GM18868 (cell line): ENCODE data around the gene ACTL10.
"Not testable (repeated sequence)": the region's sequence is repeated elsewhere in the genome, so short reads cannot be mapped to it uniquely, and the experiment has no call there.

Experiments
- ATAC-seq: cut with Tn5 transposase; IDR thresholded peaks from one replicate; pipeline ENCODE4 v1.9.1; 2021; ENCODE audit warnings: mild to moderate bottlenecking, moderate library complexity; ENCODE audit not compliant: unreplicated experiment

Gene ACTL10

DNA sequence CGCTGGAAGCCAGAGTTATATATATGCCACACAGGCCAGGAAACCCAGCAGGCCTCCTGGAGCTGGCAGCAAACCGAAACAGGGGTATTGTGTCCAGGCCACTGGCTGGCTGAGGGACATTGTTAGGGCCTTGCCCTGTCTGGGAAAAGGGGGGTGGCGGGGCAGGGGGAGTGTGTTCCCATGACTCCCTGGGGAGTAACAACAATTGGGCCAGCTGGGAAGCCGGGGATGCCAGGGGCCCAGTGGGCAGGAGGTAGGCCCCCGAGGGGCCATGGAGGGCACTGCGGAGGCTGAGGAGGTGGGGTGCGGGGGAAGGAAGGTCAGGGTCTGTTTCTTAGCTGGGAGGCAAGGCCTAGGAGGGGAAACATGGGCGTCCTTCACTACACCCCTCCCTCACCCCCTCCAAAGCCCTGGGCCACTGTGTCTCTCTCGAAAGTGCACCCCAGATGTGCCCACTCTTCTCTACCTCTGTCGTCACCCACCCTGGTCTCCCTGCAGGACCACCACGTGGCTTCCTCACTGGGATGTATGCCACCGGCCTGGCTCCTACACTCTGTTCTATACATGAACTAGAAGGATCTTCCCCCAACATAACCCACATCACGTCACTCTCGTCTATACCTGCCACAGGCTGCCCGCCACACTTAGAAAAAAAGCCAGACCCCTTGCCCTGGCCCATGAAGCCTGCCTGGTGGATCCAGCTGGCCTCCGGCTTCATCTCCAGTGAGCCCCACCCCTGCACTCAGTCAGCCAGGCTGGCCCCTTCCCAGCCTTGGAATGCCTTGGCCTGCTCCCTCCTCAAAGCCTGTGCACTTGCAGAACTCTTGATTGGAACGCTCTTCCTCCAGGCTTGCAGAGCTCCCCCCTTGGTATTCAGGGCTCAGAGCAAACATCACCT is 27.2 kb downstream of the ACTL10 start:
- ATAC-seq = no peak

DNA sequence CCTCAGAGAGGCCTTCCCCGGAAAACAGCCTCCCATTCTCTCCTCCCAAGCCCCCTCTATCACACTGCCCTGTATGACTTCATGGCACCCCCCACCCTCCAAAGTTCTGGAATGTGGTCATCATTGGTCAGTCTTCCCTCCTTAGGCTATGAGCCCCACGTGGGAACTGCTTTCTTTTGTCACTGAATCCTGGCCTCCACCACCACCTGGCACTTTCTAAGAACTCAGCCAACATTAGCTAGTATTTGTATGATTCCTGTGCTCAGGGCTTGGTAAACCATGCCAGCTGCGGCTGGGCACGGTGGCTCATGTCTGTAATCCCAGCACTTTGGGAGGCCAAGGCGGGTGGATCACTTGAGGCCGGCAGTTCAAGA is 27.9 kb downstream of the ACTL10 start:
- no peak for ATAC-seq

DNA sequence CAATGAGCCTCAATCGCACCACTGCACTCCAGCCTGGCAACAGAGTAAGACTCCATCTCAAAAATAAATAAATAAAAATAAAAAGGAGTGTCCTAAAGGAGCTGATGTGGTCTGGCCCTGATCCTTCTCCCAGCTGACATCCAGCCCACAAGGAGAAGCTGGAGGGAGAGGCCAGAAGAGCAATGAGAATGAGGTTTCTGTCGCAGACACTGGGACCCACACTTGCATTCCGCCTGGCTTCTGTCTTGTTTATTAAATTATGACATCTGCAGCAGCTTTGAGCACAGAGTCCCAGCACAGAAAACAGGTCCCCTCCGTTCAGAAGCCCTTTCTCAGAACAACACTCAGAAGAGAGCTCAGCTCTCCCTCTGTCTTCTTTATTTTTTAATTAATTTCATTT is 29.7 kb downstream of the ACTL10 start:
- ATAC-seq = no peak

DNA sequence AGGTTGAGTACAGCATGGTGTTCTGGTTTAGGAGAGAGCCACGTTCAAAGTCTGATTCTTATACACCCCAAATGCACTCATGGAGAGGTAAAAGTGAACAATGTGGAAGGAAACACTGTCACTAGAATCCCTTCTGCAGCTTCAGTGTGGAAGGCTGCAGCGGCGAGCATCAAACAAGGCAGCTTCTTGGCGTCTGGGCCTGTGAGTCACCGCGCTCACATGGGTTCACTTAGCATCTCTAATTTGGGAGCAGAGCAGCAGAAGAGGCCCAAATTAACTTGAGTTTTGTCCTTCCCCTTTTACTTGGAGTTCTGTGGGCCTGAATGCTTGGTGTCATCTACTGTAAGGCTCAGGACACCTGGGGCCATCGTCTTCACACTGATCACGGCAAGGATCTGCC is 30.4 kb downstream of the ACTL10 start:
- no peak for ATAC-seq

DNA sequence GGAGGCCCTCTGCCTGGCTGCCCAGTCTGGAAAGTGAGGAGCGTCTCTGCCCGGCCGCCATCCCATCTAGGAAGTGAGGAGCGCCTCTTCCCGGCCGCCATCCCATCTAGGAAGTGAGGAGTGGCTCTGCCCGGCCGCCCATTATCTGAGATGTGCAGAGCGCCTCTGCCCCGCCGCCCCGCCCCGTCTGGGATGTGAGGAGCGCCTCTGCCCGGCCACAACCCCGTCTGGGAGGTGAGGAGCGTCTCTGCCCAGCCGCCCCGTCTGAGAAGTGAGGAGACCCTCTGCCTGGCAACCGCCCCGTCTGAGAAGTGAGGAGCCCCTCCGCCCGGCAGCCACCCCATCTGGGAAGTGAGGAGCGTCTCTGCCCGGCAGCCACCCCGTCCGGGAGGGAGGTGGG is 32.2 kb downstream of the ACTL10 start:
- not testable (repeated sequence) for ATAC-seq

DNA sequence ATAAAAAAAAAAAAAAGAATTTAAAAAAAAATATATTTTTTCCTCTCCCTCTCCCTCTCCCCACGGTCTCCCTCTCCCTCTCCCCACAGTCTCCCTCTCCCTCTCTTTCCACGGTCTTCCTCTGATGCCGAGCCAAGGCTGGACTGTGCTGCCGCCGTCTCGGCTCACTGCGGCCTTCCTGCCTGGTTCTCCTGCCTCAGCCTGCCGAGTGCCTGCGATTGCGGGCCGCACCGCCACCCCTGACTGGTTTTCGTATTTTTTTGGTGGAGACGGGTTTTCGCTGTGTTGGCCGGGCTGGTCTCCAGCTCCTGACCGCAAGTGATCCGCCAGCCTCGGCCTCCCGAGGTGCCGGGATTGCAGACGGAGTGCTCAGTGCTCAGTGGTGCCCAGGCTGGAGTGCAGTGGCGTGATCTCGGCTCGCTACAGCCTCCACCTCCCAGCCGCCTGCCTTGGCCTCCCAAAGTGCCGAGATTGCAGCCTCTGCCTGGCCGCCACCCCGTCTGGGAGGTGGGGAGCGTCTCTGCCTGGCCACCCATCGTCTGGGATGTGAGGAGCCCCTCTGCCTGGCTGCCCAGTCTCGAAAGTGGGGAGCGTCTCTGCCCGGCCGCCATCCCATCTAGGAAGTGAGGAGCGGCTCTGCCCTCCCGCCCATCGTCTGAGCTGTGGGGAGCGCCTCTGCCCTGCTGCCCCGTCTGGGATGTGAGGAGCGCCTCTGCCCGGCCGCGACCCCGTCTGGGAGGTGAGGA is 34.1 kb downstream of the ACTL10 start:
- ATAC-seq = not testable (repeated sequence)

DNA sequence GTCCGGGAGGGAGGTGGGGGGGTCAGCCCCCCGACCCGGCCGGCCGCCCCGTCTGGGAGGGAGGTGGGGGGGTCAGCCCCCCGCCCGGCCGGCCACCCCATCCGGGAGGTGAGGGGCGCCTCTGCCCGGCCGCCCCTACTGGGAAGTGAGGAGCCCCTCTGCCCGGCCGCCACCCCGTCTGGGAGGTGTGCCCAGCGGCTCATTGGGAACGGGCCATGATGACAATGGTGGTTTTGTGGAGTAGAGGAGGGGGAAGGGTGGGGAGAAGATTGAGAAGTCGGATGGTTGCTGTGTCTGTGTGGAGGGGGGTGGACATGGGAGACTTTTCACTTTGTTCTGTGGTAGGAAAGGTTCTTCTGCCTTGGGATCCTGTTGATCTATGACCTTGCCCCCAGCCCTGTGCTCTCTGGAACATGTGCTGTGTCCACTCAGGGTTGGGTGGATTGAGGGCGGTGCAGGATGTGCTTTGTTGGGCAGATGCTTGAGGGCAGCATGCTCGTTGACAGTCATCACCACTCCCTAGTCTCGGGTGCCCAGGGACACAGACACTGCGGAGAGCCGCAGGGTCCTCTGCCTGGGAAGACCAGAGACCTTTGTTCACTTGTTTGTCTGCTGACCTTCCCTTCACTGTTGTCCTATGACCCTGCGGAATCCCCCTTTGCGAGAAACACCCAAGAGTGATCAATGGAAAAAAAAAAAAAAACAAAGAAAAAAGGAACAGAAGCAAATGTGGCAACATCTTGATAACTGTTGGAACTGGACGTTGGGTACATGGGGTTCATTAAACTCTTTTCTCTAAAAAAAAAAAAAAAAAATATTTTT is 35.1 kb downstream of the ACTL10 start:
- ATAC-seq = no peak

DNA sequence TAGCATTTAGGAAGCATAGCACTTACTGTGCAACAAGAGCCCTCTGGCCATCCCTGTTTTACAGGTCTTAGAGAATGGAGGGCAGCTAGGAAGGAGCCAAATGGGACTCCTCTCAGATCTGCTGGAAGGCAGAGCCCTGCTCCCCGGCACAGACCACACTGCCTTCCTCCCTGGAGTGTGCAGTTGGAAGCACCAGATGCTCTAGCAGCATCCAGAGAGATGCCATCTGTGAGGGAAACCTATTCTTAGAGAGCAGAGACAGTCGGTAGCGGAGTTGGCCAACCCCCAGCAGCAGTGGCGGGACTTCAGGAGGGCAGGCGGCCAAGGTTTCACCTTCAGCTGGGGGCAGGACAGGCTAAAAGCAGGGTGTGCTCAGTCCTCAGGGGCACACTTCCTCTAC is 36.1 kb downstream of the ACTL10 start:
- ATAC-seq = no peak

DNA sequence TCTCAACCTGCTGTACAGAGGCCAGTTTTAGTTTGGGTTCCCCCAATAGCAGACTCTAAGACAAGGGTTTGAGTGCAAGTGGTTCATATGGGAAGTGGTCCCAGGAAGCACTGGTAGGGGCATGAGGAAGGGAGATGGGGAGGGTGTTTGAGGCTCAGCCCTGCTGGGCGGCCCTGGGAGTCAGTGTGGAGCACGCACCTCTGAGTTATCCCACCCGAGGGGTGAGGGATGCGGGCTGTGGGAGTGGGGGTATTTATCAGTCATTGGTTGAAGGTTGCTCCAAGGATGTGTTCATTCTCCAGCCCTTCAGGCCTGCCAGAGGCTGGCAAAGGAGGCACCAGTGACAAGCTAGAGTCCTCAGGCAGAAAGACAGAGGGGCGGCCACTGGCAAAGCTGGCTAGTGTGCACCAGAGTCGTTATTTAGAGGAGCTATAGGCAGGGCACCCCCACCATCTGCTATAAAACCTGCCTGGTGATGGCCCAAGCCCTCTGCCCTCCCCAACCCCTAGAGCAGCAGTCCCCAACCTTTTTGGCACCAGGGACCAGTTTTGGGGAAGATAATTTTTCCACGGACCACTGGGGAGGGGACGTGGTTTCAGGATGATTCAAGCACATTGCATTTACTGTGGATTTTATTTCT is 36.9 kb downstream of the ACTL10 start:
- ATAC-seq = no peak

DNA sequence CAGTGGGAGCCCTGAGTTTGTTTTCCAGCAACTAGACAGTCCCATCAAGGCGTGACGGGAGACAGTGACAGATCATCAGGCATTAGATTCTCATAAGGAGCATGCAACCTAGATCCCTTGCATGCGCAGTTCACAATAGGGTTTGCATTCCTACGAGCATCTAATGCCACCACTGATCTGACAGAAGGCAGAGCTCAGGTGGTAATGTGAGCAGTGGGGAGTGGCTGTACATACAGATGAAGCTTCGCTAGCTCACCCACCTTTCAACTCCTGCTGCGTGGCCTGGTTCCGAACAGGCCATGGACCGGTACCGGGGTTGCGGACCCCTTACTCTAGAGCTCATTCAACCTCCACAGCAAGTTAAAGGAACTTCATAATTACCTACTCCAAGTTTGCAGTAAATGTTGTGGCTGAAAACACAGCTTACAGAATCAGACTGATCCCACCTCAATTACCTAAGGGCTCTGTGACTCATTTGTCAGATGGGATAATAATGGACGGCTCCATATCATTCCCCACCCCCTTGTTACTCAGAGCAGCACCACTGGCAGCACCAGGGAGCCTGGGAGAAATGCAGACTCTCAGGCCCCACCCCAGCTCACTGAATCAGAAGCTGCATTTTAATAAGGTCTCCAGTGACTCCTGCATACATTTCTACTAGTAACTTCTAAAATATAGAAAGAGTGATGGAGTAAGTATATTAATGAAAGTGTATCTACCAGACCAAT is 37.6 kb downstream of the ACTL10 start:
- ATAC-seq = no peak

DNA sequence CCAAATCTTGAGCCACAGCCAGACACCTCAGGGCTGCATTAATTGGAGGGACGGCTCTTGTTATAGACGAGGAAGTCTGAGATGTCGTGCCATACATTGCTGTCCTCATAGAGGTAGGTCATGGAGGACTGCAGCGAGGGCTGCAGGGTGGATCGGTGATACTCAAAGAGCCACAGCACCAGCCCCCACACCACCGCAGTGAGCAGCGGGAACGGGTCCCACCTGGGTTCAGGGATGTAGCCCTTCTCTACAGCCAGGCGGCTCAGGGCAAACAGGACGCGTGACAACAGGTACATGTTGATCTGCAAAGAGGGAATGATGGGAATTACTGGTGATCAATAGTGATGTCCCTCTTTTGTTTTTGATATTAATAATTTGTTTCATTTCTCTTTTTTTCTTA is 40.9 kb downstream of the ACTL10 start:
- no peak for ATAC-seq

DNA sequence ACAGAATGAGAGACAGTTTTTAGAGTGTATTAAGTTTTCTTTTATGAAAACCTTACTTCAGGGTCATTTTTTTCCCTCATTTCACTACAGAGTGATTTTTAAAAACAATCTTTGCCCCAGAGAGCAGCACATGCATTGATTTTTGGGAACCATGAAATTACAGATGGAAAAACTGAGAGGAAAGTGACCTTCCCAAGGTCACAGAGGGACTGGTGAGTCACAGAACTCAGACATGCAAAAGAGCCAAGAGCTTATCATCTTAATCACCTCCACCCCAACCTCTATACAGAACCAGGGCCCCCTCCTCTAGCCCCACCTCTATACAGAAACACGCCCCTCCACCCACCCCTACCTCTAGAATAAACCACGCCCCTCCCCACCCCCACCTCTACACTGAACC is 42.7 kb downstream of the ACTL10 start:
- no peak for ATAC-seq

DNA sequence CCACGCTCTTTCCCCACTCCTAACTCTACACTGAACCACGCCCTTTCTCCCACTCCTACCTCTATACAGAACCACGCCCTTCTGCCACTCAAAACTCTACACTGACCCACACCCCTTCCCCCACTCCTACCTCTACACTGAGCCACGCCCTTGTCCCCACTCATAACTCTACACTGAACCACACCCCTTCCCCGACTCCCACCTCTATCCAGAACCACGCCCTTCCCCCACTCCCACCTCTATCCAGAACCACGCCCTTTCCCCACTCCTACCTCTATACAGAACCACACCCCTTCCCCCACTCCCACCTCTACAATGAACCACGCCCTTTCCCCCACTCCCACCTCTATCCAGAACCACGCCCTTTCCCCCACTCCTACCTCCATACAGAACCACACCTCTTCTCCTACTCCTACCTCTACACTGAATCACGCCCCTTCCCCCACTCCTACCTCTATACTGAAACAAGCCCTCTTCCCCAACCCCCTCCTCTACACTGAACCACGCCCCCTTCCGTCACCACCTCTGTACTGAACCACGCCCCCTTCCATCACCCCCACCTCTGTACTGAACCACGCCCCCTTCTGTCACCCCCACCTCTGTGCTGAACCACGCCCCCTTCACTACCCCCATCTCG is 43.3 kb downstream of the ACTL10 start:
- ATAC-seq = no peak

DNA sequence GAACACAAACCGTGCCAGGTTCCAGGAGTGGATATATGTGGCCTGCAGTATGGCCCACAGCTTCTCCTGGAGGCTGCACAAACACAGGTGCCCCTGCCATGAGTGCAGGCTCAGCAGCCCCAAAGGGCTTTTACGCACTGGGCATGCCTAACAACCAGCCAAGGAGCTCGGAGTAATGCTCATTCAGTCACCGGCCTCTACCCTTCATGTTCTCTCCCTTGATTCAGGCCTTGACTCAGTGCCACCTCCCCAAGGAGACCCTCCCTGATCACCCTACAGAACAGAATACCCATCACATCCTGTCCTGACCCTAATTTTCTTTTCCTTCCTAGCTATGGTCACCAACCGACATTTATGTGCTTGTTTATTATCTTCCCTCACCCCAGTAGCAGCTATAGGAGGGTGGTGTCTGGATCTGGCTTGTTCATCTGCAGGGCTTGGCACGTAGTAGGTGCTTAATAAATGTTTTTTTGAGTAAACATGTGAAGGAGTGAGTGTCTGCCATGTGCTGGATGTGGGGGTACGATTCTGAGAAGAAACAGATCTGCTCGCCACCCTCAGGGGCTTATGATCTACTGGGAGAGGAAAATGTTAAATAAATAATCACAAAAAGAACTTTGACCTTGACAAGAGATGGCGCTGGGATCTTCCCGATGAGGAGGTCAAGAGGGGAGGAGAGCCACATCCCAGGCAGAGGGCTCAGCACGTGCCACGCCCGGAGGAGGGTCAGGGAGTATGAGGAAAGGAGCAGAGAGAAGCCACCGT is 44.1 kb downstream of the ACTL10 start:
- ATAC-seq = no peak

DNA sequence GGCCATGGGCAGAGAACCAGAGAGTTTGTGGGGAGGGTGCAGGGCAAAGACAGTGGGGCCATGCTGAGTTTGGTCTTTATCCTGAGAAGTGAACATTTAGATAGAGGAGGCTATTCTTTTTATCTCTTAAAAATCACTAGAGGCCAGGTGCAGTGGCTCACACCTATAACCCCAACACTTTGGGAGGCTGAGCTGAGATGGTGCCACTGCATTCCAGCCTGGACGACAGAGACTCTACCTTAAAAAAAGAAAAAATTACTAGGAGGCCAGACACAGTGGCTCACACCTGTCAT is 44.6 kb downstream of the ACTL10 start:
- ATAC-seq = no peak

DNA sequence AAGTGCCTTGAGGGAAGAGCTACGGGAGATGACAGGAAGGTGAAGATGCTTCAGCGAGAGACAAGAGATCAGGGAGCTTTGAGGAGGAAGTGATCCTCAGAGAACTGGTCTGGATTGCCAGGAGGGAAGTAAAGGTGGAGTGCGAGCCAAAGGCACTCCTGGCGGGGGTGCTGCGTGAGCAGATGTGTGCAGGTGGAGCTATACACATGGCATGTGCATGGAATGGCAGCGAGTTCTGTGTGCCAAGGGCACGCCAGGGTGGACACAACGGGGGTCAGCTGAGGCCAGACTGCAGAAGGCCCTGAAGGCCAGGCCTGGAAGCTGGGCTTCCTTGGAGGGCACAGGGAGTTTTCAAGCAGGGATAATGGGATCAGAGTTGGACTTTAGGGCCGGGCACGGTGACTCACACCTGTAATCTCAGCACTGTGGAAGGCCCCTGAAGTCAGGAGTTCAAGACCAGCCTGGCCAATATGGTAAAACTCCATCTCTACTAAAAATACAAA is 47.2 kb downstream of the ACTL10 start:
- ATAC-seq = no peak

DNA sequence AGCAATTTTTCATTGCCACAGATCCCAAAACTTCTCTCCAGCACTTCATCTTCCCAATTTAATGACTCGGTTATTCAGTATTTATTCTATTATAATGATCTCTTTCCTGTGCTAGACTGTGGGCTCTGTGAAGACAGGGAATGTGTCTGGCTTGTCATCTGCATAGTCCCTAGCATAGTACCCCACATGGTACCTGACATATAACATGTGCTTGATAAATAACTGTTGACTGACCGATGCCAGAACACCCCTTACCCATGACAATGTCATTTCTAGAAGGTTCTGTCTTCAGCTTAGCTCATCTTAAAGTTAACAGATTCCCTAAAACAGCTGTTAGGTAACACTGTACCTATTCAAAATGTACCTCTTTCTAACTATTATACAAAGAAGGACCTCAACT is 49.8 kb downstream of the ACTL10 start:
- ATAC-seq = no peak
